ENCODE data around the gene RGPD5. TPM values are rescaled to one million over a fixed set of nuclear protein-coding genes. Genes with fewer than 3 reads are reported as not detected.
"Not testable (repeated sequence)": the region's sequence is repeated elsewhere in the genome, so short reads cannot be mapped to it uniquely, and the experiment has no call there.

RGPD5 gene
- total RNA-seq, 1 experiment from 2014 or later = 18.6 TPM

DNA sequence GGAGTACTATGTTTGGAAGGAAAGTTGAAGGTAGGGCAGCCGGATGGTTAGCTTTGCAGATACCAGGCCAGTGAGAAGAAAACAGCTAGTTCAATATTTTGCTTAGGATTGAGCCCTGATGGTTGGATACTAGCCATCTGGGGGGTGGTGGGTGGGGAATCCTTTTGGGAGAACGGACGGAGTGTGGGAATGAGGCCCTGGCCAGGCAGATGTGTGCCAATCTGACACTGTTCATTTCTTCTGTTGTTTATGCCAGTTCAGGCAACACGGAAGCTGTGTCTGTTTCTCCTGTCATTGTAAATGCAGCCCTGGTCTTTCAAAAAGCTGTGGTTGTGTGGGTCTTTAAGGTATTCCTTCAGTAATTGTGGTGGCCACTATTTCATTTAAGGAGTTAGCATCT lies 96.9 kb downstream of the RGPD5 start:
- DNase-seq (ENCODE audit: low spot score) = not testable (repeated sequence)

DNA sequence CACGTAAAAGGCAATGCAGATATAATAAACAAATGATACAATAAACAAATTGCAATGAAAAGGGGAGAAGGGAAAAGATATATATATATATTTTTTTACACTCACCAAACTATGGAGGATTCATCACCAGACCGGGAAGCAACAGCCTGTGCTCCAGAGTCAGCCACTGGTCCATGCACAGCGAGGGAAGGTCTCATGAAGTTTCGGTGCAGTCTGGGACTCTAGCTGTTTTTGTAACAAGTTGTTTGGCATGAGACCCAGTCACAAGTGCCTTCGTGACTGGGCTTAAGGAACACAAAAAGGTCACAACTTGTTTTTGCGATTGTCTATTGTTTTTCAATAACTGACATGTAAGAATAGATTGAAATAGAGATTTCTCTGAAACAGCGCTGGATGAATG lies 99.6 kb downstream of the RGPD5 start:
- not testable (repeated sequence) for DNase-seq (ENCODE audit: low spot score)

DNA sequence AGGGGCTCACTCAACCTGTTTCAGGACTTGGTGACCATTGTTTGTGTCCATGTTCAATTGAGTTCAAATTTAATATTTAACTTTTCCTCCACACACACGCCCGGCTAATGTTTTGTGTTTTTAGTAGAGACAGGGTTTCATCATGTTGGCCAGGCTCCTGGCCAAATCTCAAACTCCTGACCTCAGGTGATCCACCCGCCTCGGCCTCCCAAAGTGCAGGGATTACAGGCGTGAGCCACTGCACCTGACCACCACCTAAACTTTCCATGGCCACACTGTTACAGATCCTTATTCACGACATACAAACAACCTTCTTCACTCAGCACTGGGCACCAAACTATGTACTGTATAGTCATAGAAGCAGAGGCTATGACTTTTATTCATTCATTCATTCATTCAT lies 100.0 kb downstream of the RGPD5 start:
- DNase-seq (ENCODE audit: low spot score) = not testable (repeated sequence)

DNA sequence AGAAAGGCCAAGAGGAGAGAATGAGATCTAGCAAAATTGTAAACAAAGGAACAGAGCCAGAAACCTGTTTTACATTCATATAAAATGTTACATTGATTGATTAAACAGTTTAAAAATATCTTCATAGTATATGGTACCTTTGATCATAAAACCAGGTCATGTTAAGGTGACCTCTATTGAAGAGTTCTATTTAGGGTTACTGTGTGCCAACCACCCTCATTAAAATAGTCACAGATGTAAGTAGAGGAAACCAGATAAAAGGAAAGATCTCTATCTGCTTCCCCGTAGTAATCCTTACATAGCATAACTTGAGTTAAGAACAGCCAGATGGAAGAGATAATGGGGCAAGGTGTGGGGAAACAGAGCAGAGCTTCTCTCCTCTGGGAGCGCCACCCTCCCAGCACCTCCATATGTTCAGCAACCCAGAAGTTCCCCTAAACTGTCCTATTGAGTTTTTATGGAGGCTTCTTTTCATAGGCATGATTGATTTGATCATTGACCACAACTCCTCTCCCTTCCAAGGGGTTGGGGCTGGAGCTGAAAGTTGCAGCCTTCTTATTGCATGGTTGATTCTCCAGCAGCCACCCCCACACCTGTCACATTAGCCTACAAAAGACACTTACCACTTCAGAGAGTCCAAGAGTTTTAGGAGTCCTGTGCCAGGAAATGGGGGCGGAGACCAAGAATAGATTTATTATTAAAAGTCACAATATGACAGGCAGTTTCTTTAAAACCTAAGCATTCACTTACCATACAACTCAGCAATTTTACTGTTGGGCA lies 101.2 kb downstream of the RGPD5 start:
- DNase-seq (ENCODE audit: low spot score) = not testable (repeated sequence)

DNA sequence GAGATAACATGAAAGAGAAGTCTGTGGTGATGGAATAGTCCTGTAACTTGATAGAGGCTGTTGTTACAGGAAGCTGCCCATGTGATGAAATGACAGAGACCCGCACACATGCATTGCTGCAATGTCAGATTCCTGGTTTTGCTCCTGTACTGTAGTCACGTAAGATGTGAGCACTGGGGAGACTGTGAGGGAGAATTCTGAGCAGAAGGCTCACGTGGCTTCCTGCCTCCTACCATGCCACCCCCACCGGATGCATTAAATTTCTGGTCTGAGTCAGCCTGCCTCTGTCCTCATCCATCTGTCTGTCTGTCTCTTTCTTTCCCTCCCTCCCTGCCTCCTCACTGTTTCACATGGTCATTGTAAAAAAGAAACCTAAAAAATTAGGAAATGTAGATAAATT lies 102.1 kb downstream of the RGPD5 start:
- DNase-seq (ENCODE audit: low spot score) = not testable (repeated sequence)

DNA sequence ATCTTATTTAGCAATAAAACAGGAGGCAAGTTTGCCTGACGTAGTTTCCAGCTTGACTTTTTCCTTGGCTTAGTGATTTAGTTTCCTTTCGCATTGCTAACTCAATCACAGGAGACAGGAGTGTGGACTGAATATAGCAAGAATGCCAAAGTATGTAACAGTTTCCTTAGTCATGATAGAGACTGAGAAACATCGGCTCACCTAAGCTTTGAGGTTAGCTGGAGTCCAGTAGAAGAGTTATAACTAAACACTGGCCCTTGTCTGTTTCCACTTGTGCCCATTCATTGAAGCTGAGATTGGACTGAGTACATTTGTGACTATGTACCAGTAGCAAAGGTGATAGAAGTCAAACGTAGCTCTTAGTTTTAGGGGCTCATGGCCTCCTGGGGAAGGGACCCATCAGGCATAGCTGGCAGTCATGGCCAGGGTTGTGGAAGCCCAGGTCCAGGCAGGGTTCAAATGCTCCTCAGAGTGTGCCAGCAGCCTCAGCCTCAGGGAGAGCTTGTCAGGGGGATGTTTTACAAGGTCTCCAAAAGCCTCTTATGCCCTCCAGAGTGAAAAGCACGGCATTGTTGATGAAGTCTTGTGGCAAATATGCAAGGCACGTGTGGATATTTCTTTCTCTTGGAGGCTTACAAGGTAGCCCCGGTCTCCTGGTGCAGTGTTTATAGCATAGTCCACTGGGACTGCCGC lies 103.8 kb downstream of the RGPD5 start:
- DNase-seq (ENCODE audit: low spot score) = not testable (repeated sequence)

DNA sequence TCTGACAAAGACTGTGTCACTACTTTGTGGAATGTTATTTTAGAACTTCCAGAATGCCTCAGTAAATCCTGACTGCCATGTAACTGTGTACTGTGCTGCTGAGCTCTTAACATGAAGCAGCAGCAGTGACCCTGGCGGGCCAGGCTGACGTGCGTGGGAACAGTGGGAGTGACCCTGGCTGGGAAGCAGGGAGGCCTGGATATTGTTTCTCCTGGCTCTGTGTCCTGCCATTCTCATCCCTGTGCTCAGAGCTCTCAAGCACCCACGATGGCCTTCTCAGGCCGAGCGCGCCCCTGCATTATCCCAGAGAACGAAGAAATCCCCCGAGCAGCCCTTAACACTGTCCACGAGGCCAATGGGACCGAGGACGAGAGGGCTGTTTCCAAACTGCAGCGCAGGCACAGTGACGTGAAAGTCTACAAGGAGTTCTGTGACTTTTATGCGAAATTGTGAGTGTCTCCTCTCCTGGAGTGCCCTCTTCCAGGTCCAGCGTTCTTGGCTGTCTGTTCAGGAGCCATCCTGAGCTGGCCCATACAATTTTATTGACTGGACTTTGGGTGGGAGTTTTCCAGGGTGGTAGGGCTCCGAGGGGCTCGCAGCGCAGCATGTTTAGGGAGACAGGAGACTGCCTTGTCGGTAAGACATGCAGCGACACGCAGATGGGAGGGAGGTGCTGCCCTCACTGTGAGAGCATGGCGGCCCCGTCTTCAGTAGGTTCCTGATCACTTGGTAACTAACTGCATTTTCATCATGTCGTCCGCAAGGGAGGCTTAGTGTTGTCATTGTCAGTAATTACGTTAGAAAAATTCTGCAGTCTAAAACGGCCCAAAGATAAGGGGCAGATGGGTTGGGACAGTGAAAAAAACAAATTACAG lies 104.6 kb downstream of the RGPD5 start, which contains the start of gene LIMS3:
TSS of gene LIMS3 (plus strand) at position 227 of the 875 bp plus-strand sequence. CDS start at position 268, 41 bp downstream.
- DNase-seq (ENCODE audit: low spot score) = not testable (repeated sequence)

DNA sequence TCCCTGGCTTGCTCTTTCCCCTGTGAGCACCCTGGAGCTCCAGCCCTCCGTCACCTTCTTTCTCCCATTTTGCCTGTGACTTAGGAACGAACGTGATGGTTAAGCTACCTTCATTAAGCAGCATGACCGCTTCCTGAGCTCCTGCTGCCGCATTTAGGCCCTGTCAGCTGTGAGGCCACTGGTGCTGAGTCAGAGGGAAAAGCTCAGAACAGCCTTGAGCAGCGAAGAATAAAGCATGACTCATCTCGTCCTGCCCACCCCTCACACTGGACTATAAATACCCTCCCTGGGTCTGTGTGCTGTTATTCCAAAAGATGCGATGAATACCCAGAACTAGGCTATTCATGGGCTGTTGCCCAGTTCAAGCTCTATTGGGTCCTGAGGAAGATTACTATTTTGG lies 111.7 kb downstream of the RGPD5 start:
- not testable (repeated sequence) for DNase-seq (ENCODE audit: low spot score)

Other genes starting within 250 kb of the RGPD5 start
- 25.6 and 37.9 TPM in 2 replicates for gene SEPTIN10, start 180.3 kb upstream of the RGPD5 start, total RNA-seq (2014; rRNA removed; shearing (Covaris generic))
- 51.6 and 56.5 TPM in 2 replicates for gene SOWAHC, start 179.9 kb upstream of the RGPD5 start, total RNA-seq (2014; rRNA removed; shearing (Covaris generic))
- gene LIMS3, start 104.4 kb downstream of the RGPD5 start, total RNA-seq (2014; rRNA removed; shearing (Covaris generic)) = 1.3 and 2.0 TPM in 2 replicates